Fibroblast of skin of abdomen (primary cell): Measurements from ENCODE around the gene MYBBP1A.

Experiments
- DNase-seq: peaks from one replicate; pipeline ENCODE4 v3.0.0-alpha.2; 2013

Gene MYBBP1A

DNA sequence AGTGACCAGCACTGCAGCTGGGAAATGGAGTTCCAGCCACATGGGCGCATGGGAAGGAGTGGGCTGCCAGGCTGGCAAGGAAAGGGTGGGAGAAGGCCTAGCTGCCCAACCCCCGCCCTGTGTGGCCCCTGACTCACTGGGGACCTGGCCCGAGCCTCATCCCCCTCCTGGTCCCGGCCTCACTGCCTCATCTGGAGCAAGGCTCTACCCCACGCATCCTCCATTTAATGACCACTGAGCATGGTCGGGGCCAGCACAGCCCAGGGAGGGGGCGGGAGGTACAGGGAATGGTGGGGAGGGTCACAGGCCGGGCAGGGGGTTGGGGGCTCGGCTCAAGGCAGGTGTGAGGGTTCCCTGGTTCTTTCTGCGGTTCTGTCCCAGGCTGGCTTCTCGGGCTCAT lies 40.4 kb downstream of the MYBBP1A start:
- DNase-seq: no peak

DNA sequence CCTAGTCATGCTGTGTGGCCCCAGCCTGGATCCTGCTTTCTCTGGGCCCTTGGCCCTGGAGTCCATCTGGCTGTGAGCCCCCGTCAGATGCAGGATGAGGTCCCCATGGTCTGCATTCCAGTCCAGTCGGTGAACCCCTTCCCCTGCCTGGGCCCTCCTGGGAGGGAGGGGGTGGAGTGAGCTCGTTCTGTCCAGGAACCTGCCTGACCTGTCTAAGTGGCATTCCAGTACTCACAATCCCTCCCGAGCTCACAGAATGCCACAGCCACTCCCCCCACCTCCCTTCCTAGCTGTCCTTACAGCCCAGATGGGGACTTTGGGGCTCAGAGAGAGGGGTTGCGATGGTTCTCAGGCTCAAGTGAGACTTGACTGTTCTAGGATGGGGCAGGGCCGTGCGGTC lies 41.0 kb downstream of the MYBBP1A start:
- no peak for DNase-seq

DNA sequence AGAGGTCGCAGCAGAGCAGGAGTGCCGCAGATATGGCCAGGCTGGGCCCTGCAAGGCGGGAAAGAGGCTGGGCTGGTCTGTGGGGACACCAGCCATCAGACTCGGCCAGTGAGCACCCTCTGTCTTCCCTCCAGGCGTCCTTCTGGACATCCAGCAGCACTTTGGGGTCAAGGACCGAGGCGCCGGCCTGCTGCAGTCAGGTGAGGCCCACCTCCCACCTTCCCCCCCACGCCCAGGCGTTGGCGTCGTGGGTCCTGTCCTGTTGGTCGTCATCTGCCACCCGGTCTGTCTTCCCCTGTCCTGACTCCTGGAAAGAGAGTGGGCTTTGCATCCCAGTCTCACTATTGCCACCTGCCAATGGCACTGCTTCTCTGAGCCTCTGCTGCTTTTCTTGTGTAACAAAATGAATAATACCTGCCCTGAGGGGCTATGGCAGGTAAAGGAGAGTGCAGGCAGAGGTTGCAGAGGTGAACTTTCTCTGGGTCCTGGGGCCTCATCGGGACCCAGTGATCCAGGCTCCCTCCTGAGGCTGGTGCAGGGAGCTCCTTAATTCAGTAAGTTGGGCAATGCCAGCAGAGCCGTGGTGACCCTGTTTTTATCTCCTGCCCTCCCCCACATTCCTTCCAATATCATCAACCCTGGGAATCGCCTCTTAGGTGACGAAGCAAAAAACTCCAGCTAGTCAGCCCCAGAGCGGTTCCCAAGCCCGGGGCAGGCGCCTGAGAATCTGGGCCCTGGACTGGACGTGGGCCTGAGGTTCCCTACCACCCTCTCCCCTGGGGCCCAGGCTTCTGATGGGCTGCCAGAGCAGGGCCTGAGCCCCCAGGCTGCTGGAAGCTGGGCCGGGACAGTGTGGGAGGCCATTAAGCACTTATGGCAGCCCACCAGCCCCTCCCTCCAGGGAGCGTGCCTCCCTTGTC lies 41.8 kb downstream of the MYBBP1A start:
- DNase-seq: no peak

DNA sequence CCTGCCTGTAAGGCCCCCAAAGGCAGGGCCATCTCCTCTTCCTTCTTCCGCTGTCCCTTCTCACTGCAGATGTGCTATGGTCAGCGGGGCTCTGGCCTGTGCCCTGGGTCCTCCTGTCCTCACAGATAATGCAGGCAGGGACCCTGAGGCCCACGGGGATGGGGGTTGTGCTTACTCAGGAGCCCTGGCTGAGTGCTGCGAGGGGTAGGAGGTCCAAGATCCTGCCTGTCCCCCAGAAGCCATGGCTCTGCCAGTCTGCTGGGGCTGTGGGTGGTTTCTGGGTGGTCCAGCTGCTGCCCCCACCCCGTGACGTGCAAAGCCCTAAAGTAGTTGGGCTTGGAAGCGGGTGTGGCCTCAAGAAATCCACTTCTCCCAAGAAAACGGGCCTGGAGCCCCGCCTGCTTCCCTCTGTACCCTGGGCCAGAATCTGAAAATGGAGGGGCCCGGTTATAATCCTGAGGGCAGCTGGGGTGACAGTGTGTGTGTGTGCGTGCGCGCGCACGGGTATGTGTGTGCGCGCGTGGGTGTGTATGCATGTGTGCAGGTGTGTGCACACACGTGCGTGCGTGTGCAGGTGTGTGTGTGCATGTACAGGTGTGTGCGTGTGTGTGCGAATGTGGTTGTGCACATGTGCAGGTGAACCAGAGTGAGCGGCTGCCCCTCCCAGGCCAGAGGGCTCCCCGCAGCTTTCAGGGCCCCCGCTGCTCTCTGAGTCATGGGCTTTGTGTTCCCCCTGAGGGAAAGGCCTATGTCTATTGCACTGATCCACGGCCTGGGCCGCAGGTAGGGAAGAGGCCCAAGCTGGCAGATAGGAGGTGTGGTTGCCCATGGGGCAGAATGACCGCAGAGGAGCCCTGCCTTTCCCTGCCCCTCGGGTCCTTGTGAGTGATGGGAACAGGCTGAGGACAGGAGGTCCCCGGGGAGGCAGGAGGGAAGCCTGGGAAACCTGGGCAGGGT lies 42.8 kb downstream of the MYBBP1A start:
- no peak for DNase-seq

DNA sequence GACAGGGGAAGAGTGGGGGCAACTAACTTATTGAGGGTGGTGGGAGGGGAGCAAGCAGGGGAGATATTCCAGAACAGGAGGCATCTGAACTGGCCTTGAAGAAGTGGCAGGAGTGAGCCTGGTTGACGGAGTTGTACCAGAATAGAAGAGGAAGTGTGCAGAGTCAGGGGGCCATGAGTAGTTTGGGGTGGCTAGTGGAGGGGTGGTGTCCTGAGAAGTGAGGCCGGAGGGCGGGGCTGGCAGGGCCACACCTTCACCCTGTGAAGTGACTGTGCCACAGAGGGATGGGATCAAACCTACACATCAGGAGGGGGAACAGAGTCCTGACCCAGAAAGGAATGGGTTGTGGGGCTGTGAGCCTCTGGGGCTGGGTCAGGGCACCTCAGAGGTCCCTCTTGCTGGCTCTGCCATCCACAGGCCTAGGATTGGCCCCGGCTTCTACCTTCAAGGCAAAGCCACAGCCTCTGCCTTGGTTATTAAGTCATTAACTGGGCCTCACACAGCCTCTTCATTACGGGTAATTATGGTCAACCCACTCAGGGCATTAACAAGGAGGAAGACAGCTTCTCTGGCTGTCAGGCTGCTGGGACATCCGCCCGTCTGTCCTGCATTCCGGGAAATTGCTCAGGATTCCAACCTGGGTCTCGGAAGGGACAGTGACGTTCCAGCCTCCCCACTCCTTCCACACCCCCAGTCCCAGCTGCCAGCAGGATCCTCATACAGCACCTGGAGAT lies 43.8 kb downstream of the MYBBP1A start:
- no peak for DNase-seq

DNA sequence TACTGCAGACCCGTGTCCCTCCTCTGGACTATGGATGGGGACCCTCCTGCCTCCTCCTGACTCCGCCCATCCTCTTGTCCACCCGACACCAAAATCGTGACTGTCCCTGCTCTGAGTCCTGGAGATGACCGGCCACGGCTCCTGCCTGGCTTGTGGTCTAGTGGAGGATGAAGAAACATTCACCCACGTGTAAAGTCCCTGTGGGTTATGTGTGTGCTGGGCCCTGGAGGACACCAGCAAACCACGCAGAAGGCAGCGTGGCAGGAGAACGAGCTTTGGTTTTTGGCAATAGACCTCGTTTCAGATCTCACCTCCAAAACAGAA lies 44.6 kb downstream of the MYBBP1A start:
- no peak for DNase-seq

DNA sequence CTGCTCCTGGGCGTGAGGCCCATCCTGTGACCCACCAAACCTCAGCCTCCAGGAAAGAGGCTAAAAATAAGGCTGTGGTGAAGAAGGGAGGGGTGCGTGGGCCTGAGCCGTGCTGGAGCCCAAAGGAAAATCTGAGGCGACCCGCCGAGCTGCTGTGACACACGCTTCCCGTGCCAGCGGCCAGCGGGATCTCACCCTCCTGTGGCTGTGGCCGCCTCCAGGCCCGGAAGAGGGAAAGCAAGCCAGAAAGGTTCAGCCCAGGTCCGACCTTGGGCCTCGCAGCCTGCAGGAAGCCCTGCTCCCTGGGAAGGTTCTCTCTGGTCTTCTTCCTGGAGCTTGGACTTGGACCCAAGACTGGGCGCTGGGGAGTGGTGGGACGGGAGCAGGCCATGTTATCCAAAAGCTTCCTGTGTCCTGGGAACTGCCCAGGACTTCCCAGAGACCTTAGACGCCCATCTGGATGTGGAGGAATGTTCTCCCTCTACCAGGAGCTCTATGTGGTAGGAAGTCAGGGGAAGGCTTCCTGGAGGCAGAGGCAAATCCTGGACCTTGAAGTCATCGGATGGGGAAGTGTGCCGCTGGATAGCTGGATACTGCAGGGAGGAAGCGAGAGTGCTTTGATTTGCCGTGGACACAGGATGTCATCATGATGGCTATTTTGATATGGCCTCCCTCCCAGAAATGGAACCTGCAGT lies 45.1 kb downstream of the MYBBP1A start:
- no peak for DNase-seq

DNA sequence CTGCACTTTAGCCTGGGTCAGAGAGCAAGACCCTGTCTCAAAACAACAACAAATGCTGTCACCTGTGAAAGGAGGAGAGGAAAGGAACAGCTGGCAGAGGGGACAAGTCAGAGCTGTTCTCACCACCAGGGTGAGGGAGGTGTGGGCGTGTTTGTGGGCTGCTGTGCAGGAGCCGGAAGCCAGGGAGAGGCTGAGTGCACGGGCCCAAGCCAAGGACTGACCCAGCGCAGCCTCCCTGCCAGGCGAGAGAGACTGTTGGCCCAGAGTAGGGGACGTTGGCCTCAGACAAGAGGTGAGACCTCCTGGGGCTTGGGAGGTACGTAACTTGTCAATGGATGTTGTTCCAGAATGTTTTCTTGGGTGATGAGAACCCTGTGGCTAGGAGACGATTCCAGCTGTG lies 45.8 kb downstream of the MYBBP1A start:
- DNase-seq: no peak

DNA sequence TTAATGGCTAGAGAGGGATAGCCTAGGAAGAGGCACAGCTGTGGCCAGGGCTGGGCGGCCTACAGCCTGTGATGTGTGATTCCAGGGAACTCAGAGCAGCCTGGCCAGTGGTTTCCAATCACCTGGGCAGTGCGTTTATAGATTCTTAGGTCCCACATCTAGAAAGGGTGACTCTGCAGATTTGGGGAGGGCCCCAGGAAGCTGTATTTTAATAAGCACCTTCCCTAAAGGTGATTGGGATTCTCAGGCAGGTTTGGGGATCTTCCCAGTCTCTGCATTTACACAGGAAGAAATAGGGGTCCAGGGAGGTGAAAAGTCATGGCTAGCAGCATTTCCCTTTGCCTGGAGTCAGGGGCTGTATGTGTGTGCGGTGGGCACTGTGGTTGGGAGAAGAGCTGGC lies 47.0 kb downstream of the MYBBP1A start:
- no peak for DNase-seq

DNA sequence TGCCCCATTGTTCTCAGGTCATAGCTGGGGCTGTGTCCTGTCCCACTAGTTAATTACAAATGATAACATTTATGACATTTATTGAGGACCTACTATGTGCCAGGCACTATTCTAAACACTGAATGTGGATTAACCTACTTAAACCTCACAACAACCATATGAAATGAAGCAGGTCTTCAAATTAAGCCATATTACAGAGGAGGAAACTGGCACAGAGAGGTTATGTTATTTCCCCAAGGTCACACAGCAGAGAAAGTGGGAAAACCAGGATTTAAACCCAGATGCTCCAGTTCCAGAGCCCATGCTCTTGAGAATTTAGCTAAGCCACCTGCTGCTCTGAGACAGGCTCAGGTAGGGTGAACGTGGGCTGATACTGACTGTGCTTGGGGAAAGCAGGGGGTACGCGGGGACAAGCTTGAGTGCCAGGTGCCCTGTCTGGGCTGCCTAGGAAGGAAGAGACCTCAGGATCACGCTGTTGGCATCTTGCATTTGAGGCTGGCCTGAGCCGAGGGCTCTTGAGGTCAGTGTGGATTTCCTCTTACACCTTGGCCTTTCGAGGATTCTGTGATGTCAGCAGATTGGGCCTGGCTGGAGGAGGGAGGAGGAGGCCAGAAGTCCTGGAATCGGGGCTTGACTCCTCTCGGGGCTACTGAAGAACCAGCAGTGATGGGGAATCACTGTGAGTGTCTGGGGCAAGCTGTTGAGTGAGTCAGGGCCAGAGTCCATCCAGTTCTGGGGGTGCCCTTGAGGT lies 47.6 kb downstream of the MYBBP1A start:
- DNase-seq: no peak

DNA sequence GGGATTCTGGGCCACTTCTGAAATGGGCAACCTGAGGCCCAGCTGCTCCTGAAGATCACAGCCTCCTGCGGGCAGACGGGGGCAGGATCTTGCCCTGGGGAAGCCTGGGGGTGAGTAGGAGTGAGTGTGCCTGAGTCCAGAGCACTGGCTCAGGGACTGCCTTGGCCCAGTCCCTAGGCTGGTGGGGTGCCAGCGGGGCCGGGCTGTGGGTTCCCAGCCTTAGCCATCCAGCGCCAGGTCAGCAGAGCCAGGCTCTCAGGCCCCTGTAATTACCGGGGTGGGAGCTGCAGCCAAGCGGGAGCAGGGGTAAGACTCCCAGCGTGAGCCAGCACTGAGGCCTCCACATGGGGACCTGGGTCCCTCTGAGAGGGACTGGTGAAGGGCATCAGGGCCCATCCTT lies 48.3 kb downstream of the MYBBP1A start:
- DNase-seq: no peak

DNA sequence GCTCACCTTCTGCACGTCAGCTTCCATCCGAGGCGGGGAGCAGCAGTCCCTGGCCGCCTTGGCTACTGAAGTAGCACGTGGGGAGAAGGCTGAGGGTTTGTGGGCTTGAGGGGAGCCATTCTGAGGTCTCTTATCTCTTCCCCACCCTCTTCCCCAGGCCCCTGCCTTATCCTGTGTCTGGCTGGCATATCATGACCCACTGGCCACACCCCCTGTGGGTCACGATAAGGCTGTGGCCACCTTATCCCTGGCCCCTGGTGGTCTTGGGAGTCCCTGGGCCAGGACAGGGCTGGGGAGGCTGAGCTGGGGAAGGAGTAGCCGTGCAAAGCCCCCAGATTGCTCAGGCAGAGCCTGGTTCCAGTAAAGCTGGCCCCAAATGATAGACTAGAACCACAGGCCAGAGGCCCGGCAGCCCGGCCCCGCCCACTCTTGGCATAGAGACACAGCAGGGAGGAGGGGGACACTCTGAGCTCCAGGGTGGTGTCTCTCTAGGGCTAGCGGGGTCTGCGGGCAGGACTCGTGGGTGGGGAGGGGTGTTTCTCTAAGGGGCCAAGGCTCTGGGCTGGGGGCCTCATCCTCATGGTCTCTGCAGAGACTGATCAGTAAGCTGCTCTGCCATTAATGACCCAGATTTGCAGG lies 48.9 kb downstream of the MYBBP1A start:
- no peak for DNase-seq

DNA sequence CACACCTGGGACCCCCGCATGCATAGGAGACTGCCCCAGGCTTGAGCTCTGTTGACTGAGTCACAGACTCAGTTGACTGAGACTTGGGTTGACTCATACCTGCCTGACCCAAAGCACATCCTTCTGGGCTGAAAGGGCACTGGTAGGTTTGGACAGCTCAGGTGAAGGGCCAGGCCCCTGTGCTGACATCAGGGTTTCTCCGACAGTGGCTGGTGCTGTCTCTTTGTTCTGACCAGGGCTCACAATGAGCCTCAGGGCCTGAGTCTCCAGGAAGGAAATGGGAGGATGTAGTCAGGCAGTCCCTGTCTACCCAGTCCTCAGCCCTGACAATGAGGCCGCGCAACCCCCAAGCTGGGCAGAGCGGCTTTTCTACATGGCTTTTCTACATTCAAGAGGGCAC lies 50.0 kb downstream of the MYBBP1A start:
- no peak for DNase-seq

DNA sequence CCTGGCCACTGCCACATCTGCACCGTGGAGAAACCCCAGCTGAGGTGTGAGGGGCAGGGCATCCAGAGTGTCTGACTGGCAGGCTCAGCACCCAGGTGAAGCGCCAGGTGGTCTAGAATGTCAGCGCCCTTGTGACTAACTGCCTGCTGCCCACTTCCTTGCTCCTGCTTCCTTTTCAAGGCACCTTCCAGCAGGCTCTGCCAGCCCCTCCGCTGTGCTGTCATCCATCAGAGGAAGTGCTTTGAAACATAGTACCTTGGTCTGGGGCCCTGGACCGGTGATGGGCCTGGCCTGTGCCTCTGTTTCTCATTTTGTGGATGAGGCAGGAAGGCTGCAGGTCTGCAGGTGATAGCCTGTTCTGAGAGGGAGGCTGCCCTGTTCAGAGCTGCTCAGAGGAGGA lies 51.0 kb downstream of the MYBBP1A start:
- no peak for DNase-seq

DNA sequence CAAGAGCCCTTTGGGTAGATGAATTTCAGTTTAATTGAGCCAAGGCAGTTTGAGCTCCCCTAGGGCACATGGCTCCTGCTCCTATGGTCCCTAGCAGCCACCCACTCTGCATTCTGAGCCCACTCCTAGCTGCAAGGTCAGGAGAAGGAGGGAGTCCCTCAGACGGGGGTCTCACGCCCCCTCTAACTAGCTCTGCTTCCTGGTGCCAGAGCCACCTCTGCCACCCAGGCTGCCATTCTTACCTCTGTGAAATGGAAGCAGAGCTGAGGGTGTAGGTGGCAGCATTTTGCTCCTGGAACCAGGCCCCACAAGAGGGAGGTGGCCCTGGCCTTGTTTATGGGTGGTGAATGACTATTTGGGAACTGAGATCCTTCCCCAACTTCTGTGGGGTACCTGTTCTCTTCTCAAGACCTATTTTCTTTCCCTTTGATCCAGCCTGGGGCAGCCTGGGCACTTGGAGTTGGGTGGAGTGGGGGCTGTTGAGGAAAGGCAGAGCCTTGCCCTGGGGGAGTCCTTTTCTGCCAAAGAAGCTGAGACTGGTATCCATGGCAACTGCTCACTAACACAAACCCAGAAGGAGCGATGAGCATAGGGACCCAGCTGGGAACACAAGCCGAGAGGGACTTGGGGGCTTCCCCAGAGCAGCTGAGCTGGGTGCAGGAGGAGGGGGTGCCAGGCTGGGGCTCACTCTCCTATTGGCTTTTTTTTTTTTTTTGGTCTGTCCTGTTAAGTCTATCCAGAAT lies 51.7 kb downstream of the MYBBP1A start:
- no peak for DNase-seq

DNA sequence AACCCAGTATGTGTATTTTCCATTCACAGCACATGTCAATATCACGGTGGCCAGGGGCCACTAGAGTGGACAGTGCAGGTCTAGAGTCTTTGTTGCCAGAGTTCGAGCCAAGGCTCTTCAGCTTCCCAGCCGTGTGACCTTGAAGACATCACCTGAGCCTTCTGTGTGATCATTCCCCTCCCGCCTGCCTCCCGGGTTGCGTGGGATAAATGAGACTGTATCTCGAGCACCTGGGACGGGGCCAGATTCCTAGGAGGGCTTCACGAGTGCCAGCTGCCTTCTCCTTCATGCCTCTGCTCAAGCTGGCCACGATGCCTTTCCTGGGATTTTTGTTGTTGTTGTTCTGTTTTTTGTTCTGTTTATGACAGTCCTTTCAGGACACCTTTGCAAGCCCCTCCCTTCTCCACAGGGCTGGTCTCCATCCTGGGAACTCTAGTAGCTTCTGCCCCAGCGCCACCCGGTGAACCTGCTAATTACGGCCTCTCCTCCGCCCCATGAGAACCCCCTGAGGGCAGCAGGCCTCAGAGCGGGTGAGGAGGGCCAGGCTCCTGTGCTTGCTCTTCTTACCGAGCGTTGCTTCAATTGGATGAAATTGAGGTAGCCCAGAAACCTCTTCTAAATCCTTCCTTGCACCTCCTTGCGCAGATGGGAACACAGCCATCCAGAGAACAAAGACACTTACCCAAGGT lies 52.6 kb downstream of the MYBBP1A start:
- no peak for DNase-seq

DNA sequence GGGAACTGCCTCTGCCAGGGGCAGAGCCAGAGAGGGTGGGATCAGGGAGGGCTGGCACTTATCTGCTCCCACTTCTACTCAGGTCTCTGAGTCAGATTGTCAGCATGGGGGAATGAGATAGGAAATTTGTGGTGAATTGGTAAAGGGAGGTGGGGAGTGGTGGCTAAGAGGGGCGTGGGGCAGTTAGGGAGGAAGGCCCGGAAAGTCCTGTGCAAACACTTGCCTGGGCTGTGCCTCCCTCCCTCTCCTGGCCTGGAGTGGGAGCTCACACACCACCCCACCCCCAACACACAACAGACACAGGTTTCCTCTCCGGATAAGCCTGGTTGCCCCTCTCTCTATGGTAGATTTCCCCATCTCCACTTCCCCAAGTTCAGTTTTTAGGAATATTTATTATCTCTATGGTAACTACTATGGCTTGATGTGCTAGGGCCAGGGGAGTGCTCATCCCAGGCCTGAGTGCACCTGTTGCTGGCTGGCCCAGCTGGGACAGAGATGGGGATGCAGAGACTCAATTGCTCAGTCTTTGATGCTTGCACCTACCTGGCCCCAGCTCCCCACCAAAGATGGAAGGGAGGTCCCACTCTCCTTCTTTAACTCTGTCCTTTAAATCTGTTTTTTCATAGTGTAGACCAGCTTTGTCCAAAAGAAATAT lies 53.8 kb downstream of the MYBBP1A start:
- DNase-seq: no peak

DNA sequence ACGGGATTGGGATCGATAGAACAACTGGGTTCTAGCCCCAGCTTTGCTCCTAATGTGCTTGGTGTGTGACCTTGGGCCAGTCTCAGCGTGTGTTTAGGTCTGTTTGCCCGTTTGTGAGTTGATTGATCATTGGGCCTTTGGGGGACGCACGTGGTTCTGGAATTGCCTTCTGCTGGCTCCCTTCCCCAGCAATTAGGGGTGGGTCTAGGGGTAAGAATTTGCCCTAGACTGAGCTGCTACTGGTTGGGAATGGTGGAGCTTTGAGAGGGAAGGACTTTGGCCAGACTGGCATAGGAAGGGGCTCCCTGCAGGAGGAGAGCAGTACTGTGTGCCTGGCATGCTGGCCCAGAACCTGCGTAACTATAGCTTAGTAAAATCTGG lies 55.0 kb downstream of the MYBBP1A start:
- no peak for DNase-seq
